HCT116 (cell line): Measurements from ENCODE around the gene CLTA. TPM values are rescaled to one million over a fixed set of nuclear protein-coding genes. Genes with fewer than 3 reads are reported as not detected.

Source experiments
- ATAC-seq: fragments of 200-7000 bp; cut with Tn5 transposase; 2 replicates; pipeline ENCODE4 v1.9.1; 2020; ENCODE audit warnings: mild to moderate bottlenecking, moderate library complexity
- BruUV-seq: library from RNA; stranded (reverse); fragments of 400-500 nt; replicated peaks from 2 replicates; lab custom pipeline; 2021; lab: Mats Ljungman, UMichigan
- CTCF ChIA-PET: fragments of 300-600 bp; sonication (Branson Sonifier 250); formaldehyde crosslinking; loops from one replicate; lab custom pipeline; 2021; ENCODE audit warnings: antibody characterized with exemption; lab: Charles Lee
- POLR2A ChIA-PET: fragments of 300-600, 350-600 bp; sonication (Branson Sonifier 250); formaldehyde crosslinking; loops from one replicate; lab custom pipeline; 2021; ENCODE audit warnings: antibody characterized with exemption; lab: Charles Lee
- RAD21 ChIA-PET, 2 experiments: fragments of 300-600 bp; sonication (Branson Sonifier 250); formaldehyde crosslinking; loops; one replicate each; lab custom pipeline; 2023; ENCODE audit warnings: low total read pairs in 2 of 2; ENCODE audit not compliant: uncharacterized antibody in 2 of 2, unreplicated experiment in 2 of 2, low non-redundant PET in 1 of 2; lab: Charles Lee
- DNase-seq: peaks from one replicate; pipeline ENCODE4 v3.0.0-alpha.2; 2010; ENCODE audit warnings: low read depth, low spot score
- H2AFZ ChIP-seq: fragments of 200-600 bp; shearing (Covaris generic), sonication (generic); 2 replicates; pipeline ENCODE4 v1.6.1; 2017; ENCODE audit warnings: low read depth, mixed run types, mixed read lengths, antibody characterized with exemption, low read length; ENCODE audit not compliant: poor library complexity, severe bottlenecking
- H3K27ac ChIP-seq: 2 replicates; pipeline ENCODE4 v1.5.1; 2012; ENCODE audit warnings: low read depth, low read length
- H3K27me3 ChIP-seq: fragments of 200-600 bp; sonication (generic); 2 replicates; pipeline ENCODE4 v1.6.1; 2016; ENCODE audit warnings: mixed run types, low read length, mixed read lengths; ENCODE audit not compliant: insufficient read depth
- H3K36me3 ChIP-seq, 2 experiments: fragments of 200-500 bp in 1 of 2; fragments of 200-600 bp in 1 of 2; sonication (Bioruptor generic) in 1 of 2; sonication (generic) in 1 of 2; 2 replicates each; pipeline versions ENCODE4 v1.5.1 to v1.6.1; 2014 to 2016; ENCODE audit warnings: low read length in 2 of 2, inconsistent platforms in 1 of 2, mixed read lengths in 1 of 2, mixed run types in 1 of 2; ENCODE audit not compliant: insufficient read depth in 2 of 2, control insufficient read depth in 1 of 2
- H3K4me1 ChIP-seq, 2 experiments: fragments of 200-600 bp in 1 of 2; sonication (generic) in 1 of 2; 2 replicates each; pipeline versions ENCODE4 v1.5.1 to v1.6.1; 2012 to 2017; ENCODE audit warnings: low read length in 2 of 2, inconsistent platforms in 1 of 2, mild to moderate bottlenecking in 1 of 2, mixed read lengths in 1 of 2, mixed run types in 1 of 2, moderate library complexity in 1 of 2; ENCODE audit not compliant: insufficient read depth in 2 of 2, control insufficient read depth in 1 of 2
- H3K4me2 ChIP-seq: fragments of 200-600 bp; sonication (generic); 2 replicates; pipeline ENCODE4 v1.6.1; 2017; ENCODE audit warnings: mixed run types, low read length, mixed read lengths
- H3K4me3 ChIP-seq, 2 experiments: fragments of 200-600 bp in 1 of 2; sonication (generic) in 1 of 2; replicated peaks in 1 of 2; 2 replicates each; pipeline ENCODE4 v1.5.1; 2011 to 2016; ENCODE audit warnings: low read length in 2 of 2, control low read depth in 1 of 2, low read depth in 1 of 2, mild to moderate bottlenecking in 1 of 2, mixed read lengths in 1 of 2, mixed run types in 1 of 2
- H3K79me2 ChIP-seq: fragments of 200-600 bp; sonication (generic); 2 replicates; pipeline ENCODE4 v1.6.1; 2017; ENCODE audit warnings: mild to moderate bottlenecking, mixed run types, low read length, moderate library complexity, mixed read lengths; ENCODE audit not compliant: insufficient read depth
- H3K9ac ChIP-seq: fragments of 200-600 bp; sonication (generic); 2 replicates; pipeline ENCODE4 v1.6.1; 2016; ENCODE audit warnings: low read length, mixed read lengths
- H3K9me2 ChIP-seq: fragments of 200-600 bp; sonication (generic), shearing (Covaris generic); 2 replicates; pipeline ENCODE4 v1.6.1; 2017; ENCODE audit warnings: mixed run types, mild to moderate bottlenecking, moderate library complexity; ENCODE audit not compliant: insufficient read depth
- H3K9me3 ChIP-seq, 2 experiments: fragments of 200-500 bp in 1 of 2; fragments of 200-600 bp in 1 of 2; sonication (Bioruptor generic) in 1 of 2; sonication (generic) in 1 of 2; 2 replicates each; pipeline ENCODE4 v1.6.1; 2014 to 2017; ENCODE audit warnings: low read length in 2 of 2, mixed read lengths in 2 of 2, inconsistent platforms in 1 of 2, low read depth in 1 of 2, mild to moderate bottlenecking in 1 of 2, mixed run types in 1 of 2, moderate library complexity in 1 of 2; ENCODE audit not compliant: control insufficient read depth in 1 of 2, insufficient read depth in 1 of 2
- H4K20me1 ChIP-seq: fragments of 200-600 bp; sonication (generic), shearing (Covaris generic); 2 replicates; pipeline ENCODE4 v1.6.1; 2017; ENCODE audit warnings: mixed run types, mild to moderate bottlenecking, moderate library complexity; ENCODE audit not compliant: insufficient read depth
- CBX3 ChIP-seq: IDR thresholded peaks from 2 replicates; pipeline ENCODE4 v1.6.1; 2012; ENCODE audit warnings: low read depth
- EGR1 ChIP-seq: IDR thresholded peaks from 2 replicates; pipeline ENCODE4 v1.6.1; 2012; ENCODE audit warnings: low read depth
- ELF1 ChIP-seq: IDR thresholded peaks from 2 replicates; pipeline ENCODE4 v1.6.1; 2012; ENCODE audit warnings: low read depth, borderline replicate concordance
- EZH2 ChIP-seq: fragments of 200-600 bp; sonication (generic); IDR thresholded peaks from 2 replicates; pipeline ENCODE4 v1.6.1; 2017; ENCODE audit warnings: antibody characterized with exemption, mixed run types
- EZH2phosphoT487 ChIP-seq: fragments of 200-600 bp; IDR thresholded peaks from 2 replicates; pipeline ENCODE4 v1.6.1; 2018; ENCODE audit warnings: antibody characterized with exemption, borderline replicate concordance
- FOSL1 ChIP-seq: IDR thresholded peaks from 2 replicates; pipeline ENCODE4 v1.6.1; 2012; ENCODE audit warnings: low read depth
- POLR2A ChIP-seq: IDR thresholded peaks from 2 replicates; pipeline ENCODE4 v1.7.0; 2011; ENCODE audit warnings: borderline replicate concordance; ENCODE audit not compliant: insufficient read depth, insufficient read length; ENCODE audit errors: extremely low read depth
- RAD21 ChIP-seq: IDR thresholded peaks from 2 replicates; pipeline ENCODE4 v1.6.1; 2012; ENCODE audit warnings: low read depth, mild to moderate bottlenecking
- SIN3A ChIP-seq: IDR thresholded peaks from 2 replicates; pipeline ENCODE4 v1.6.1; 2012; ENCODE audit warnings: low read depth
- SRF ChIP-seq: IDR thresholded peaks from 2 replicates; pipeline ENCODE4 v1.6.1; 2012; ENCODE audit warnings: low read depth
- TCF7L2 ChIP-seq: IDR thresholded peaks from 2 replicates; pipeline ENCODE4 v1.7.0; 2011; ENCODE audit warnings: borderline replicate concordance, inconsistent platforms; ENCODE audit not compliant: insufficient read depth, insufficient read length; ENCODE audit errors: extremely low read depth
- ZNF274 ChIP-seq: fragments of 200-500 bp; sonication (Bioruptor generic); IDR thresholded peaks from 2 replicates; pipeline ENCODE4 v1.6.1; 2014; ENCODE audit warnings: mild to moderate bottlenecking, low read depth, low read length, inconsistent platforms
- intact Hi-C: fragments of 100-400 bp; cut with micrococcal nuclease; formaldehyde crosslinking; loops from 2 replicates; pipeline ENCODE4 v1.10.0; 2022
- total RNA-seq: library from RNA; stranded (reverse); gene quantifications from one replicate; pipeline ENCODE4 v1.2.1, GENCODE V29; 2021; ENCODE audit not compliant: unreplicated experiment
- TF ChIP-seq, protein P1 (sequence below): IDR thresholded peaks from 2 replicates; pipeline ENCODE4 v1.6.1; 2012
- TF ChIP-seq, protein P2 (sequence below): IDR thresholded peaks from 2 replicates; pipeline ENCODE4 v1.6.1; 2012; ENCODE audit warnings: low read depth
- TF ChIP-seq, protein P3 (sequence below): IDR thresholded peaks from 2 replicates; pipeline ENCODE4 v1.6.1; 2011; ENCODE audit warnings: mild to moderate bottlenecking, low read length, moderate library complexity; ENCODE audit not compliant: insufficient replicate concordance; ENCODE audit errors: extremely low read depth

The CLTA gene
- total RNA-seq, 1 experiment from 2014 or later: 152 TPM

DNA sequence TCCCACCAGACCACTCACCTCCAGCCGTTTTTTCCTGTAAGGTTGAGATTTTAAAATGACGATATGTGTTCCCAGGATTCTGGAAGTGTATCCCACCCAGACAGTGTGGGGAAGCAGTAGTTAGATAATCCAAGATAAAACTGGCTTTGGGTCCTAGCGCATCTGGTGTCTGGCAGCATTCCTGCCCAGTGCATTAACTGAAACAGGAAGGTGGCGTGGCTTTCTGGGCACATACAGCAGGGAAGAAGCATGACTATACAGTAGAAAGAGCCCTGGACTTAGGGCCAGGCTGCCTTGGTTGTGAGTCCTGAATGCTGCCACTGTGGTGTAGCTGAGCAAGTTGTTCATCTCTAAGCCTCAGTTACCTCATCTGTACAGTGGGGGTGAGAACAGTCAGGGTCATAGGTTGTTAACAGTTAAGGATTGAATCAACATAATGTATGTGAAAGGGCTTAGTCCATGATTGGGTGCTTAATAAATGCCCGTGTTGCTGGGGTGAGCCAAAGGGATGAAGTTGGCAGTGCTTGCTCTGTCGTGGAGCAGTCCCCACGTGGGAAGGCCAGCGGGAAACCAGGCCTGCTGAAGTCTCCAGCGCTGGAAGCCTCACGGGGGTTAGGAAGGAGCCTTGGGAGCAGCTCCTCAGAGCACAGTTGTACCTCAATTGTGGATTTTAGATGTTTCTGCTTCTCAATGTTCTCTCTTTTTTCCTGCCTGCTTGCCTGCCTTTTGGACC lies 18.0 kb downstream of the CLTA start:
- Histone ChIP-seq H3K27ac (no peak overlapping the region), H3K9ac (no peak overlapping the region), H3K36me3 (peaks cover 61 to 70% of the 10 kb centered on the region in 2 experiments), H3K79me2 (peaks cover 94% of the 10 kb centered on the region), H3K9me3 (no peaks in the 10 kb centered on the region), H2AFZ (no peak overlapping the region), H3K27me3 (no peaks in the 10 kb centered on the region), H3K4me3 (no peak overlapping the region), H3K4me1 (no peaks in the 10 kb centered on the region), H3K9me2 (no peaks in the 10 kb centered on the region), H4K20me1 (0 out of 2 replicates have a peak, but pooled peaks cover 3% of the 10 kb centered on the region), H3K4me2 (no peak overlapping the region)
- ATAC-seq (no peak), DNase-seq (no peak)
- TF ChIP-seq SIN3A (no peak), FOSL1 (no peak), CBX3 (no peak), TCF7L2 (no peak), EZH2phosphoT487 (no peak), ZNF274 (no peak)
- intact Hi-C loops: no loop called here
- ChIA-PET CTCF (no interaction called here), RAD21 (no interaction called here), POLR2A (interaction anchor here (1.7 kb wide), 1 partner anchor 18 kb away, joined by 5 read pairs; the partner anchor contains the start of gene CLTA)
- BruUV-seq: no TSS peak

- no peak overlapping the region for H3K4me2 ChIP-seq
- no TSS peak for BruUV-seq
- TF ChIP-seq ELF1 (no peak), EZH2 (no peak), RAD21 (no peak), POLR2A (no peak), FOSL1 (no peak), ZNF274 (no peak), CBX3 (no peak), SRF (no peak), EGR1 (no peak)
- TF ChIP-seq, protein P1, sequence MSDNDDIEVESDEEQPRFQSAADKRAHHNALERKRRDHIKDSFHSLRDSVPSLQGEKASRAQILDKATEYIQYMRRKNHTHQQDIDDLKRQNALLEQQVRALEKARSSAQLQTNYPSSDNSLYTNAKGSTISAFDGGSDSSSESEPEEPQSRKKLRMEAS: no peak
- TF ChIP-seq, protein P2, sequence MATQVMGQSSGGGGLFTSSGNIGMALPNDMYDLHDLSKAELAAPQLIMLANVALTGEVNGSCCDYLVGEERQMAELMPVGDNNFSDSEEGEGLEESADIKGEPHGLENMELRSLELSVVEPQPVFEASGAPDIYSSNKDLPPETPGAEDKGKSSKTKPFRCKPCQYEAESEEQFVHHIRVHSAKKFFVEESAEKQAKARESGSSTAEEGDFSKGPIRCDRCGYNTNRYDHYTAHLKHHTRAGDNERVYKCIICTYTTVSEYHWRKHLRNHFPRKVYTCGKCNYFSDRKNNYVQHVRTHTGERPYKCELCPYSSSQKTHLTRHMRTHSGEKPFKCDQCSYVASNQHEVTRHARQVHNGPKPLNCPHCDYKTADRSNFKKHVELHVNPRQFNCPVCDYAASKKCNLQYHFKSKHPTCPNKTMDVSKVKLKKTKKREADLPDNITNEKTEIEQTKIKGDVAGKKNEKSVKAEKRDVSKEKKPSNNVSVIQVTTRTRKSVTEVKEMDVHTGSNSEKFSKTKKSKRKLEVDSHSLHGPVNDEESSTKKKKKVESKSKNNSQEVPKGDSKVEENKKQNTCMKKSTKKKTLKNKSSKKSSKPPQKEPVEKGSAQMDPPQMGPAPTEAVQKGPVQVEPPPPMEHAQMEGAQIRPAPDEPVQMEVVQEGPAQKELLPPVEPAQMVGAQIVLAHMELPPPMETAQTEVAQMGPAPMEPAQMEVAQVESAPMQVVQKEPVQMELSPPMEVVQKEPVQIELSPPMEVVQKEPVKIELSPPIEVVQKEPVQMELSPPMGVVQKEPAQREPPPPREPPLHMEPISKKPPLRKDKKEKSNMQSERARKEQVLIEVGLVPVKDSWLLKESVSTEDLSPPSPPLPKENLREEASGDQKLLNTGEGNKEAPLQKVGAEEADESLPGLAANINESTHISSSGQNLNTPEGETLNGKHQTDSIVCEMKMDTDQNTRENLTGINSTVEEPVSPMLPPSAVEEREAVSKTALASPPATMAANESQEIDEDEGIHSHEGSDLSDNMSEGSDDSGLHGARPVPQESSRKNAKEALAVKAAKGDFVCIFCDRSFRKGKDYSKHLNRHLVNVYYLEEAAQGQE: no peak
- TF ChIP-seq, protein P3, sequence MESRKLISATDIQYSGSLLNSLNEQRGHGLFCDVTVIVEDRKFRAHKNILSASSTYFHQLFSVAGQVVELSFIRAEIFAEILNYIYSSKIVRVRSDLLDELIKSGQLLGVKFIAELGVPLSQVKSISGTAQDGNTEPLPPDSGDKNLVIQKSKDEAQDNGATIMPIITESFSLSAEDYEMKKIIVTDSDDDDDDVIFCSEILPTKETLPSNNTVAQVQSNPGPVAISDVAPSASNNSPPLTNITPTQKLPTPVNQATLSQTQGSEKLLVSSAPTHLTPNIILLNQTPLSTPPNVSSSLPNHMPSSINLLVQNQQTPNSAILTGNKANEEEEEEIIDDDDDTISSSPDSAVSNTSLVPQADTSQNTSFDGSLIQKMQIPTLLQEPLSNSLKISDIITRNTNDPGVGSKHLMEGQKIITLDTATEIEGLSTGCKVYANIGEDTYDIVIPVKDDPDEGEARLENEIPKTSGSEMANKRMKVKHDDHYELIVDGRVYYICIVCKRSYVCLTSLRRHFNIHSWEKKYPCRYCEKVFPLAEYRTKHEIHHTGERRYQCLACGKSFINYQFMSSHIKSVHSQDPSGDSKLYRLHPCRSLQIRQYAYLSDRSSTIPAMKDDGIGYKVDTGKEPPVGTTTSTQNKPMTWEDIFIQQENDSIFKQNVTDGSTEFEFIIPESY: no peak
Measured at GRCh38 chr9:36210722-36211121, 20.0 kb downstream of the CLTA start.

More at GRCh38 chr9:36210722-36211121, 20.0 kb downstream of the CLTA start:
- DNase-seq (no peak), ATAC-seq (no peak)
- intact Hi-C loops: no loop called here
- H3K9me2 ChIP-seq: no peaks in the 10 kb centered on the region
- no peaks in the 10 kb centered on the region for H3K4me1 ChIP-seq
- no peak overlapping the region for H3K4me3 ChIP-seq
- no peaks in the 10 kb centered on the region for H3K27me3 ChIP-seq
- POLR2A ChIA-PET: no interaction called here
- no peak overlapping the region for H2AFZ ChIP-seq
- no peaks in the 10 kb centered on the region for H3K9me3 ChIP-seq
- RAD21 ChIA-PET: no interaction called here
- no peak overlapping the region for H3K27ac ChIP-seq
- no peak overlapping the region for H3K9ac ChIP-seq
- 0 out of 2 replicates have a peak, but pooled peaks cover 3% of the 10 kb centered on the region for H4K20me1 ChIP-seq
- H3K36me3 ChIP-seq: peaks cover 51 to 52% of the 10 kb centered on the region in 2 experiments
- peaks cover 74% of the 10 kb centered on the region for H3K79me2 ChIP-seq
- CTCF ChIA-PET: no interaction called here
